Upper lobe of left lung (tissue), 4 donors: ENCODE results near the gene KCNJ6.
"Not testable (repeated sequence)": the region's sequence is repeated elsewhere in the genome, so short reads cannot be mapped to it uniquely, and the experiment has no call there.

Experiments used
- CTCF ChIP-seq, 6 experiments: fragments of 450-650 bp in 4 of 6; fragments of 200-600 bp in 2 of 6; sonication (generic) in 2 of 6; IDR thresholded peaks; one replicate each; pipeline ENCODE4 v1.5.1; 2016 to 2019; ENCODE audit warnings: antibody characterized with exemption in 6 of 6
- POLR2A ChIP-seq, 4 donors: fragments of 450-650 bp; IDR thresholded peaks; one replicate each; pipeline ENCODE4 v1.5.1; 2016 to 2017; ENCODE audit warnings: antibody characterized with exemption in 4 of 4, mild to moderate bottlenecking in 2 of 4
- POLR2AphosphoS5 ChIP-seq, 2 donors: sonication (generic); formaldehyde crosslinking; IDR thresholded peaks; one replicate each; pipeline ENCODE4 v1.5.1; 2017; ENCODE audit warnings: antibody characterized with exemption in 2 of 2

GRCh38 chr21:37576929-37577328, 339.3 kb downstream of the KCNJ6 start:
- not testable (repeated sequence) for TF ChIP-seq CTCF, POLR2A, POLR2AphosphoS5 (IDR thresholded peaks at IDR 0.05)
